Measurements from ENCODE around the gene TMEM140. TPM values are rescaled to one million over a fixed set of nuclear protein-coding genes. Genes with fewer than 3 reads are reported as not detected.
"Not testable (repeated sequence)": the region's sequence is repeated elsewhere in the genome, so short reads cannot be mapped to it uniquely, and the experiment has no call there.

TMEM140 gene
- total RNA-seq, 1 donor from 2014 or later: 2.9 TPM

- no peaks in the 10 kb centered on the region for H3K9me3 Mint-ChIP-seq
- H3K27me3 Mint-ChIP-seq (ENCODE audit: insufficient read depth): no peaks in the 10 kb centered on the region
- peaks cover 38% of the 10 kb centered on the region for H3K4me1 Mint-ChIP-seq (ENCODE audit: low read depth)
- peak; percentile 84 for DNase-seq (ENCODE audit: low spot score)
- intact Hi-C loops (cut with micrococcal nuclease): loop anchor here (1.0 to 10.0 kb wide), 10 partner anchors 22 to 712 kb away; partner anchors contain the start of genes AGBL3, AKR1B1, BPGM and CNOT4
- H3K36me3 Mint-ChIP-seq (ENCODE audit: low read depth): peaks cover 27% of the 10 kb centered on the region
- H3K27ac Mint-ChIP-seq: peak within 1 kb of the TSS; percentile 96
- H3K4me3 Mint-ChIP-seq: peak within 1 kb of the TSS; percentile 95
Observed at GRCh38 chr7:135170274-135170997, 22.6 kb downstream of the TMEM140 start, which contains the start of gene CYREN. Gene CYREN, minus strand, starts transcription at chr7:135170707. Its CDS starts 1,785 bp downstream, at chr7:135168922.

- H3K4me1 Mint-ChIP-seq (ENCODE audit: low read depth): peaks cover 38% of the 10 kb centered on the region
- peak overlapping the region; percentile 95 for H3K4me3 Mint-ChIP-seq
- not testable (repeated sequence) for H3K9me3 Mint-ChIP-seq; DNase-seq (ENCODE audit: low spot score); H3K27me3 Mint-ChIP-seq (ENCODE audit: insufficient read depth)
- peaks cover 26% of the 10 kb centered on the region for H3K36me3 Mint-ChIP-seq (ENCODE audit: low read depth)
- H3K27ac Mint-ChIP-seq: peak overlapping the region; percentile 91
- intact Hi-C loops (cut with micrococcal nuclease): loop anchor here (1.0 to 10.0 kb wide), 10 partner anchors 23 to 712 kb away; partner anchors contain the start of genes AGBL3, AKR1B1, BPGM and CNOT4
Observed at GRCh38 chr7:135170998-135171481, 23.2 kb downstream of the TMEM140 start.

DNA sequence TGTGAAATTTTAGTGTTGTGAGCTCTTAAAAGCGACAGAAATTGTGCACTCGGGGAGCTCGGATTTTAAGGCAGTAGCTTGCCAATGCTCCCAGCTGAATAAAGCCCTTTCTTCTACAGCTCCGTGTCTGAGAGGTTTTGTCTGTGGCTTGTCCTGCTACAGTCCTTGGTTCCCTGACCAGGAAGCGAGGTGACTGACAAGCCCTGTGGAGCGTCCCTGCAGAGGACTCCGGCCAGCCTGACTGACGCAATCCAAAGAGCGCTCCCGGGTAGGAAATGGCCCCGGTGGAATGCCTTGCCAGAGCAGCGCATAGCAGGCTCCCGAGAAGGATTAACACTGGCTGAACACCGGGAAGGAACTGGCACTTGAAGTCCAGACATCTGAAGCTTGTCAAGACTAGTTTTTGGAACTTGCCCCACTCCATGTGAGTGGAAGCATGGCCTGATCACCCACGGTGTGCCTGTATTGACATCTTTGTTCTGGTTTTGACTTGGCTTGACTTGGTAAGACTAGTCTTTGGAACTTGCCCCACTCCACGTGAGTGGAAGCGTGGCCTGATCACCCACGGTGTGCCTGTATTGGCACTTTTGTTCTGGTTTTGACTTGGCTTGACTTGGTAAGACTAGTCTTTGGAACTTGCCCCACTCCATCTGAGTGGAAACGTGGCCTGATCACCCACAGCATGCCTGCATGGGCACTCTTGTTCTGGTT lies 23.9 kb downstream of the TMEM140 start:
- H3K27ac Mint-ChIP-seq: peak overlapping the region; percentile 80
- H3K4me1 Mint-ChIP-seq (ENCODE audit: low read depth): peaks cover 32% of the 10 kb centered on the region
- H3K4me3 Mint-ChIP-seq: peak overlapping the region; percentile 95
- H3K9me3 Mint-ChIP-seq; H3K27me3 Mint-ChIP-seq (ENCODE audit: insufficient read depth); DNase-seq (ENCODE audit: low spot score): not testable (repeated sequence)
- intact Hi-C loops (cut with micrococcal nuclease): loop anchor here (2.0 to 10.0 kb wide), 4 partner anchors 304 to 713 kb away; partner anchors contain the start of genes AKR1B1 and STMP1
- peaks cover 24% of the 10 kb centered on the region for H3K36me3 Mint-ChIP-seq (ENCODE audit: low read depth)

DNA sequence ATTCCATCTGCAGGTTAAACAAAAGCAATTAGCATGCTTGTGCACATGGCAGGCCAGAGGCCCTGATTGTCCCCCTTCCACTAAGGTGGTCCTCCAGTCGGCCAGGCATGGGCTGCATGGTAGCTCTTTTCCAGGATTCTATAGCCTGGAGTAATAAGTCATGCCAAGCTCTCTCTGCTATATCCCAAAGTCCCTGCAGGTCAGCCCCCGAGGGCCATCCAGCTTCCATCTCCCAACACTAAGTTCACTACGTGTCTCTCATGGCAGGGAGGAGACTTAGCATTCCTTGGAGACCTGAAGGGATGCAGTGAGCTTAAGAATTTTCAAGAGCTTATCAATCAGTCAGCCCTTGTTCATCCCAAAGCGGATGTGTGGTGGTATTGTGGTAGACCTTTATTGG lies 26.0 kb downstream of the TMEM140 start:
- H3K27ac Mint-ChIP-seq; DNase-seq (ENCODE audit: low spot score); H3K27me3 Mint-ChIP-seq (ENCODE audit: insufficient read depth); H3K9me3 Mint-ChIP-seq; H3K4me3 Mint-ChIP-seq: not testable (repeated sequence)
- intact Hi-C loops (cut with micrococcal nuclease): loop anchor here (5.0 to 10.0 kb wide), 2 partner anchors 307 to 419 kb away; no protein-coding TSS in a partner anchor
- peaks cover 11% of the 10 kb centered on the region for H3K4me1 Mint-ChIP-seq (ENCODE audit: low read depth)
- H3K36me3 Mint-ChIP-seq (ENCODE audit: low read depth): peaks cover 11% of the 10 kb centered on the region

GRCh38 chr7:135174941-135175340 lies 27.1 kb downstream of the TMEM140 start:
- no peak for DNase-seq (ENCODE audit: low spot score)
- peaks cover 5% of the 10 kb centered on the region for H3K9me3 Mint-ChIP-seq
- H3K27me3 Mint-ChIP-seq (ENCODE audit: insufficient read depth): no peaks in the 10 kb centered on the region
- intact Hi-C loops (cut with micrococcal nuclease): loop anchor here (5.0 to 10.0 kb wide), 2 partner anchors 308 to 420 kb away; no protein-coding TSS in a partner anchor
- peaks cover under 1% of the 10 kb centered on the region for H3K4me1 Mint-ChIP-seq (ENCODE audit: low read depth)
- peaks cover 3% of the 10 kb centered on the region for H3K36me3 Mint-ChIP-seq (ENCODE audit: low read depth)
- H3K4me3 Mint-ChIP-seq: no peak overlapping the region
- H3K27ac Mint-ChIP-seq: no peak overlapping the region

DNA sequence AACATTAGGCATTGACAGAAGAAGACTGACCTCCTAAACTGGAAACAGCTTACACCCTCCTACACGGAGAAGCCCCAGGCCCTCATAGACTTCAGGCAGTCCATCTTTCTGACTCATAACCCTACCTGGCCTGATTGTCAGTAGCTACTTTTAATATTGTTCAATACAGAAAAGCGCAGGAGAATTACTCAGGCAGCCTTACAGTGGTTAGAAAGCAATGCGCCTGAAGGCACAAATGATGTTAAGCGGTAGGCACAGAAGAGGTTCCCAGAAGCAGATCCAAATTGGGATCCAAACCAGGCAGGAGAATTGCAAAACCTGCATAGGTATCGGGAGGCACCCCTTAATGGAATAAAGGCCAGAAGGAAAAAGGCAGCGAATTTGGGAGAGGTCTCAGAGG lies 28.1 kb downstream of the TMEM140 start:
- intact Hi-C loops (cut with micrococcal nuclease): loop anchor here (10.0 kb wide), 1 partner anchor 421 kb away; no protein-coding TSS in a partner anchor
- no peak overlapping the region for H3K27ac Mint-ChIP-seq

DNA sequence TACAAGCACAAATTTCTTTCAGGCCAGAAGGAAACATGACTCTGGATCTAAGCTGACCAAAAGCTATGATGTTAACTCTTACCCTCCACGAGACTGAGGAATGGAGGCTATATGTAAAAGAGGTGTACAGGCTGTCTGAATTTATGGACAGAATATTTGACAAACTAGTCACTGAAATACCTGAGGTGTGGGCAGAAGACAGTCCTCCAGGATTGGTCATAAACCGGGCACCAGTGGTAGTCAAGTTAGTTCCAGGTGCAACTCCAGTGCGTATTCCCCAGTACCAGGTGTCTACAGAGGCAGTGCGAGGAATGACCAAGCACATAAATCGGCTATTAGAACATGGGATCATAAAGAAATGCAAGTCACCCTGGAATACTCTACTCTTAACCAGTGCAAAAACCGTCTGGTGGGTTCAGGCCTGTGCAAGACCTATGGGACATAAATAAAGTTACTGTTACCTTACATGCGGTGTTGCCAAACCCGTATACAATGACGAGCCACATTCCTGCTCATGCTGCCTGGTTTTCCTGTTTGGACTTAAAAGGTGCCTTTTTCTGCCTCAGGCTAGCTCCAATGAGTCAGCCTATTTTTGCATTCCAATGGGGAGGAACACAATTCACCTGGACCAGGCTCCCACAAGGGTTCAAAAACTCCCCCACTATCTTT lies 29.3 kb downstream of the TMEM140 start:
- no peak for DNase-seq (ENCODE audit: low spot score)
- no peaks in the 10 kb centered on the region for H3K4me1 Mint-ChIP-seq (ENCODE audit: low read depth)
- intact Hi-C loops (cut with micrococcal nuclease): loop anchor here (10.0 kb wide), 1 partner anchor 422 kb away; no protein-coding TSS in a partner anchor
- no peak overlapping the region for H3K27ac Mint-ChIP-seq
- H3K36me3 Mint-ChIP-seq (ENCODE audit: low read depth): peaks cover 20% of the 10 kb centered on the region
- H3K4me3 Mint-ChIP-seq: no peak overlapping the region
- no peaks in the 10 kb centered on the region for H3K27me3 Mint-ChIP-seq (ENCODE audit: insufficient read depth)
- peaks cover 23% of the 10 kb centered on the region for H3K9me3 Mint-ChIP-seq

More for the DNA sequence above, 28.1 kb downstream of the TMEM140 start:
- Mint-ChIP-seq H3K27me3 (ENCODE audit: insufficient read depth) (no peaks in the 10 kb centered on the region), H3K4me3 (no peak overlapping the region), H3K9me3 (peaks cover 12% of the 10 kb centered on the region), H3K4me1 (ENCODE audit: low read depth) (no peaks in the 10 kb centered on the region), H3K36me3 (ENCODE audit: low read depth) (peaks cover 9% of the 10 kb centered on the region)
- DNase-seq (ENCODE audit: low spot score): no peak

DNA sequence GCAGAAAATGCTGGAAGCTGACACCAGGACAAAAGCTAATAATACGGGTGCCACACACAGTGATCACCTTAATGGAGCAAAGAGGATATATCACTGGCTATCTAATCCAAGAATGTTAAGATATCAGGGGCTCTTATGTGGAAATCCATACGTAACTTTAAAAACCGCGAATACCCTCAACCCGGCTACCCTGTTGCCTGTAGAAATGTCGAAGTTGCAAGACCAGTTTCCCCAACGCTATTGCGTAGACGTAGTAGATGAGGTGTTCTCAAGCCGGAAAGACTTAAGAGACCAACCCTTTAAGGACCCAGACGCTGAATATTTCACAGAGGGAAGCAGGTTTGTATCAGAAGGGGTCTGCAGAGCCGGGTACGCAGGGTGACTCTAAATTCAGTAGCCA lies 30.5 kb downstream of the TMEM140 start:
- Mint-ChIP-seq H3K27ac (no peak overlapping the region), H3K4me1 (ENCODE audit: low read depth) (no peaks in the 10 kb centered on the region), H3K4me3 (no peak overlapping the region), H3K36me3 (ENCODE audit: low read depth) (peaks cover 31% of the 10 kb centered on the region), H3K9me3 (peaks cover 33% of the 10 kb centered on the region), H3K27me3 (ENCODE audit: insufficient read depth) (no peaks in the 10 kb centered on the region)
- intact Hi-C loops (cut with micrococcal nuclease): loop anchor here (10.0 kb wide), 1 partner anchor 424 kb away; no protein-coding TSS in a partner anchor
- DNase-seq (ENCODE audit: low spot score): no peak

DNA sequence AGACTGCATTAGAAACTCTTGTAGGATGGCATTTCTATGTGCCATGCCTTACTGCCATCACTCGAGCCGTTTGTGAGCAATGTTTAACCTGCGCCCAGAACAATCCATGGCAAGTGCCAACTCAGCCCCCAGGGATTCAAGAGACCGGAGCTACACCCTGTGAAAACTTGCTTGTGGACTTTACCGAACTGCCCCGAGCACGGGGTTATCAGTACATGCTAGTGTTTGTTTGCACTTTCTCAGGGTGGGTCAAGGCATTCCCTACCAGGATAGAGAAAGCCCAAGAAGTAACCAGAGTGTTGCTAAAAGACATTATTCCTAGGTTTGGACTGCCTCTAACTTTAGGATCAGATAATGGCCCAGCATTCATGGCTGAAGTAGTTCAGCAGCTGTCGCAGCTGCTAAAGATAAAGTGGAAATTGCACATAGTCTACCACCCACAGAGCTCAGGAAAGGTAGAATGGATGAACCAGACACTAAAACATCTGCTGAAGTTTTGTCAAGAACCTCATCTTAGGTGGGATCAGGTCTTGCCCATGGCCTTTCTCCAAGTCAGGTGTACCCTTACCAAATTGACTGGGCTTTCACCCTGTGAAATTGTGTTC lies 31.6 kb downstream of the TMEM140 start:
- no peaks in the 10 kb centered on the region for H3K27me3 Mint-ChIP-seq (ENCODE audit: insufficient read depth)
- no peak for DNase-seq (ENCODE audit: low spot score)
- H3K4me3 Mint-ChIP-seq: no peak overlapping the region
- intact Hi-C loops (cut with micrococcal nuclease): loop anchor here (10.0 kb wide), 1 partner anchor 425 kb away; no protein-coding TSS in a partner anchor
- no peak overlapping the region for H3K27ac Mint-ChIP-seq
- H3K9me3 Mint-ChIP-seq: peaks cover 36% of the 10 kb centered on the region
- H3K4me1 Mint-ChIP-seq (ENCODE audit: low read depth): no peaks in the 10 kb centered on the region
- peaks cover 42% of the 10 kb centered on the region for H3K36me3 Mint-ChIP-seq (ENCODE audit: low read depth)

GRCh38 chr7:135180122-135180521 lies 32.2 kb downstream of the TMEM140 start:
- no peaks in the 10 kb centered on the region for H3K4me1 Mint-ChIP-seq (ENCODE audit: low read depth)
- peaks cover 36% of the 10 kb centered on the region for H3K9me3 Mint-ChIP-seq
- no peaks in the 10 kb centered on the region for H3K27me3 Mint-ChIP-seq (ENCODE audit: insufficient read depth)
- peaks cover 43% of the 10 kb centered on the region for H3K36me3 Mint-ChIP-seq (ENCODE audit: low read depth)
- DNase-seq (ENCODE audit: low spot score): no peak
- no peak overlapping the region for H3K27ac Mint-ChIP-seq
- intact Hi-C loops (cut with micrococcal nuclease): no loop called here
- no peak overlapping the region for H3K4me3 Mint-ChIP-seq

- Mint-ChIP-seq H3K36me3 (ENCODE audit: low read depth) (peaks cover 47% of the 10 kb centered on the region), H3K4me1 (ENCODE audit: low read depth) (no peaks in the 10 kb centered on the region), H3K27me3 (ENCODE audit: insufficient read depth) (no peaks in the 10 kb centered on the region), H3K9me3 (peaks cover 36% of the 10 kb centered on the region), H3K4me3 (no peak overlapping the region), H3K27ac (no peak overlapping the region)
- no peak for DNase-seq (ENCODE audit: low spot score)
- intact Hi-C loops (cut with micrococcal nuclease): no loop called here
Observed at GRCh38 chr7:135181261-135181928, 33.5 kb downstream of the TMEM140 start.
